Parathyroid adenoma (tissue), 2 donors: ENCODE data around the gene HUNK.

ENCODE experiments used
- H2AFZ ChIP-seq: fragments of 300-600 bp; sonication (generic); one replicate; pipeline ENCODE4 v1.7.0; 2017; ENCODE audit warnings: antibody characterized with exemption, mild to moderate bottlenecking
- H3K27ac ChIP-seq: fragments of 300-600 bp; sonication (generic); one replicate; pipeline ENCODE4 v1.7.0; 2017
- H3K27me3 ChIP-seq: fragments of 300-600 bp; sonication (generic); one replicate; pipeline ENCODE4 v1.7.0; 2017; ENCODE audit warnings: low read length; ENCODE audit not compliant: control insufficient read depth, insufficient read depth
- H3K36me3 ChIP-seq: fragments of 300-600 bp; sonication (generic); one replicate; pipeline ENCODE4 v1.7.0; 2017; ENCODE audit warnings: low read length; ENCODE audit not compliant: control insufficient read depth, insufficient read depth
- H3K4me1 ChIP-seq: fragments of 300-600 bp; sonication (generic); one replicate; pipeline ENCODE4 v1.7.0; 2017; ENCODE audit warnings: control low read depth
- H3K4me2 ChIP-seq: fragments of 300-600 bp; sonication (generic); one replicate; pipeline ENCODE4 v1.7.0; 2017; ENCODE audit warnings: low read length
- H3K4me3 ChIP-seq: fragments of 300-600 bp; sonication (generic); one replicate; pipeline ENCODE4 v1.7.0; 2017; ENCODE audit warnings: low read depth, low read length
- H3K79me2 ChIP-seq: fragments of 300-600 bp; sonication (generic); one replicate; pipeline ENCODE4 v1.7.0; 2017; ENCODE audit warnings: control low read depth
- H3K9ac ChIP-seq: fragments of 300-600 bp; sonication (generic); one replicate; pipeline ENCODE4 v1.7.0; 2017; ENCODE audit warnings: mild to moderate bottlenecking
- H3K9me3 ChIP-seq: fragments of 300-600 bp; sonication (generic); one replicate; pipeline ENCODE4 v1.7.0; 2017; ENCODE audit warnings: low read length; ENCODE audit not compliant: control insufficient read depth
- TF ChIP-seq, protein P1 (sequence below): fragments of 300-600 bp; sonication (generic); IDR thresholded peaks from one replicate; pipeline ENCODE4 v1.7.0; 2017; ENCODE audit warnings: antibody characterized with exemption, mild to moderate bottlenecking
- donor health status: primary hyperparathyroidism.

Gene HUNK

DNA sequence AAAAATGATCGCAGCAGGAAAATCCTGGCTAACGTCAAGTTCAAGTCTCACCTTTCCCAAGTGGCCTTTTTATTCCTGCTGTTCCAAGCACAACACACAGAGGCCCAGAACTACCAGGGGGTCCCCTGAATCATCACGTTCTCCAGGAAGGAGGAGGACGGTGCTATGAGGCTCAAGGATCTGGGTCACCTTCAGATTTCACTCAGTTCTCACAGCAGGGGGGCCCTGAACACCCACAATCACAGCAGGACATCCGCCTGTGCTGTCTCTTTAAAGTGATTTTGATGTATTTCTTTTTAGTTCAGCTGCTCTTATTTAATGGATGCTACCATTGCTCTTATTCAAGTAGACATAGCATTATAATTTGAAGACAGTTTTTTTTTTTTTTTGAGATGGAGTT lies 173.4 kb downstream of the HUNK start:
- no peak overlapping the region for H2AFZ ChIP-seq
- TF ChIP-seq, protein P1, sequence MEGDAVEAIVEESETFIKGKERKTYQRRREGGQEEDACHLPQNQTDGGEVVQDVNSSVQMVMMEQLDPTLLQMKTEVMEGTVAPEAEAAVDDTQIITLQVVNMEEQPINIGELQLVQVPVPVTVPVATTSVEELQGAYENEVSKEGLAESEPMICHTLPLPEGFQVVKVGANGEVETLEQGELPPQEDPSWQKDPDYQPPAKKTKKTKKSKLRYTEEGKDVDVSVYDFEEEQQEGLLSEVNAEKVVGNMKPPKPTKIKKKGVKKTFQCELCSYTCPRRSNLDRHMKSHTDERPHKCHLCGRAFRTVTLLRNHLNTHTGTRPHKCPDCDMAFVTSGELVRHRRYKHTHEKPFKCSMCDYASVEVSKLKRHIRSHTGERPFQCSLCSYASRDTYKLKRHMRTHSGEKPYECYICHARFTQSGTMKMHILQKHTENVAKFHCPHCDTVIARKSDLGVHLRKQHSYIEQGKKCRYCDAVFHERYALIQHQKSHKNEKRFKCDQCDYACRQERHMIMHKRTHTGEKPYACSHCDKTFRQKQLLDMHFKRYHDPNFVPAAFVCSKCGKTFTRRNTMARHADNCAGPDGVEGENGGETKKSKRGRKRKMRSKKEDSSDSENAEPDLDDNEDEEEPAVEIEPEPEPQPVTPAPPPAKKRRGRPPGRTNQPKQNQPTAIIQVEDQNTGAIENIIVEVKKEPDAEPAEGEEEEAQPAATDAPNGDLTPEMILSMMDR, result no peak
- H3K27ac ChIP-seq, result no peak overlapping the region
- H3K4me2 ChIP-seq, result no peak overlapping the region
- H3K4me3 ChIP-seq, result no peak overlapping the region
- H3K9me3 ChIP-seq, result no peaks in the 10 kb centered on the region
- no peaks in the 10 kb centered on the region for H3K36me3 ChIP-seq
- H3K79me2 ChIP-seq, result no peaks in the 10 kb centered on the region
- H3K9ac ChIP-seq, result no peak overlapping the region
- H3K4me1 ChIP-seq, result no peaks in the 10 kb centered on the region
- H3K27me3 ChIP-seq, result no peaks in the 10 kb centered on the region

DNA sequence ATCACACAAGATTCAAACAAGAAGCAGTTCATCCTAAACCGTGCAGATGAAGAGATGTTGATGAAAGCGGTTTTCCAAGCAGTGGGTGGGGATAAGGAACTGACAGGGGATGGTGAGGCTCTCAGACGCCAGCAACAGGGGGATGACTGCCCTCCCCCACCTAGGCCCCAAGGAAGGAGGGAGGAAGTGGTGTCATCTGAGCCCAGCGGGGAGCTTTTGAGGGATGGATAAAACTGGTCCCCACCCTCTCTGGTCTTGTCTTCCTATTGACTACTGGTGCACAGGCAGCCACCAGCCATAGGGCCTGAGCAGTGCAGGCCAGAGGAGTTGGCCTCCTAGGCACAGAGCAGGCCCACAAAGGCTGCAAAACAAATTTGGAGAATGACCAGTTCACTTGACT lies 175.5 kb downstream of the HUNK start:
- Histone ChIP-seq H3K4me3 (no peak overlapping the region), H3K36me3 (no peaks in the 10 kb centered on the region), H3K4me2 (no peak overlapping the region), H3K9ac (no peak overlapping the region), H3K4me1 (no peaks in the 10 kb centered on the region), H3K27ac (no peak overlapping the region), H3K9me3 (no peaks in the 10 kb centered on the region), H3K27me3 (no peaks in the 10 kb centered on the region), H3K79me2 (no peaks in the 10 kb centered on the region), H2AFZ (no peak overlapping the region)
- TF ChIP-seq, protein P1, result no peak
